ENCODE data around the gene ICAM2.

ICAM2 gene

DNA sequence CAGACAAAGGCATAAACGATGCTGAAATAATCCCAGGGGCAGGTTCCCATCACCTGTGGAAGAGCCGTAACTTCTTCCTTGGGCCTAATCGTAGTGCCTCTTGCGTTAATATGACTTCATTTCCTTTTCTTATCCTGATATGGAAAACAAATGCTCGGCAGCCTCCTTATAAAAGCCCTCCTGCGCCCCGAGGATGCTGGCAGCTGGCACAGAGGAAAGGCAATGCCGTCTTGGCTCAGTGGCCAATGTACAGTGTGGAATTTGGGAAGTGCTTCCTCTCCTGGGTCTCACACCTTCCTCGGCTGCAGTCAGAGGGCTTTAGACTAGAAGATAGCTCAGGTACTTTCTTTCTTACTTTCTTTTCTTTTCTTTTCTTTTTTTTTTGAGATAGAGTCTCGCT lies 51.2 kb downstream of the ICAM2 start:
- DNase-seq, result no peak

DNA sequence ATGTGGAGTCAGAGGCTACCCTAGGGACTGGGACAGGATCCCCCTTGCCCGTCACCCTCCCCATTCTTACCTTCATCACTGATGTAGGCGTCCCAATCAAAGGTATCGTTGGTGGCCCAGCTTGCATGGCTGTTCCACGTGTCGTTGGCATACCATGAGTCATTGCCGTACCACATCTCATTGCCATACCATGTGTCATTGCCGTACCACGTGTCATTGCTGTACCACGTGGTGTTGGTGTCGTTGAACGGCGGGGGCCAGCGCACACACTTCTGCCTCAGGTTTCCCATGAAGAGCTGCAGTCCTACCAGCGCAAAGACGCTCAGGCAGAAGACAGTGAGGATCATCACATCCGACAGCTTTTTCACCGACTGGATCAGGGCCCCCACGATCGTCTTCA lies 52.5 kb downstream of the ICAM2 start:
- no peak for DNase-seq

DNA sequence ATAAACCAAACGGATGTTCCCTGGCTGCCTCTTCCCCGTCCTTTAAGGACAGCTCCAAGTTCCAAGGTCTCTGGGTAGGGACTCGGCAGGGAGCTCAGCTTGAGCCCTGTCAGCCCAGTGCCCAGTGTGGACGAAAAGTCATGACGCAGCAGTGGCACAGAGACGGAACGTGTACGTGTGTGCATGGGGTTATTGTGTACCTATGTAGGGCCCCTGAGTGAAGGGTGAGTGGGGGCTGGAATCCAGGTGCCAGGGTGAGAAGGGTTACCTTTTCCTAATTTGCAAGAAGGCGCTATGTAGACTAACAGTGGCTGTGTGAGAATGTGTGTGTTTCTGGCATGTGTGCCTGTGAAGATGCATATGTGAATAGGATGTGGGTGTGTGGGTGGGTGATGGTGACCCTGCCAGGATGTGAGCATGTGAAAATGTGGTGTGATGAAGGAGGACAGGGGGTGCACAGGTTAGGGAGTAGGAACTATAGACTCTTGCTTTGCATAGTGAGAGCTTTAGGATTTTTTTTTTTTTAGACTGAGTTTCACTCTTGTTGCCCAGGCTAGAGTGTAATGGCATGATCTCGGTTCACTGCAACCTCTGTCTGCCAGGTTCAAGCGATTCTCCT lies 53.7 kb downstream of the ICAM2 start:
- no peak for DNase-seq

DNA sequence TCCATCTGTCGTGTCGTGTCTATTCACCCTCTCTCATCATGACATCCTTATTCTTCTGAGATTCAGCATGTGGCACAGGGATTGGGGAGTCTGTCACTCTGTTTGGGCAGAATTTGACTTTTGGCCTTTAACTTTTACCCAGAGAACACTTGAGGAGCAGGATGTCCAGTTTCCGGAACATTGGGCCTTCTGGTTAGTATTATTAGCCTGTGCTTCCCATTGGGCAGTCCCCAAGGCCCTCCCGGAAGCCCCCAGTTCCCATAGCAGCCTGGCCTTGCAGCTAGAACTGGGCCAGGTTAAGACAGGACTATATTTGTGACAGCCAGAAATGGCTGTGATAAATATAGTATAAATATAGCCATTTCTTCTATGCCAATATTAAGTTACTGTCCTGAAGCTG lies 57.3 kb downstream of the ICAM2 start:
- no peak for DNase-seq

DNA sequence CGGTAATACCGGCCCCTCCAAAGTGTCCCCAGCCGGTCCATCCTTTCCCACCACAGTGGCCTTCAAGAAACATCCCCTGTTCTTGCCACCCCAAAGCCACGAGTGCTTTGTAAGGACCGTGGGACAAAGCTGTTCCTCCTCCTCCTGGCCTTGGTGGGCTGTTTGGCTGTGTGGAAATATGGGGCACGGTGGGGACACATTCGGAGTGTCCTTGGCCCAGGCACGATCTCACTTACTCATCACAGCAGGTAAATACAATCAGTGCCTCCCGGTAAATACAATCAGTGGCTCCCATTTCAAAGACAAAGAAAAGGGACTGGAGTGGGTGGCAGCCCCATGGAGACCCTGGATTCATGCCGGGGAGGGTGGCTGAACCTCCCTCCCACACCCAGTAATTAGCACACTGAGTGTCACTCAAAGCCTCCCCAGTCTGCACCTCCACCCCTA lies 58.1 kb downstream of the ICAM2 start:
- DNase-seq, result no peak

DNA sequence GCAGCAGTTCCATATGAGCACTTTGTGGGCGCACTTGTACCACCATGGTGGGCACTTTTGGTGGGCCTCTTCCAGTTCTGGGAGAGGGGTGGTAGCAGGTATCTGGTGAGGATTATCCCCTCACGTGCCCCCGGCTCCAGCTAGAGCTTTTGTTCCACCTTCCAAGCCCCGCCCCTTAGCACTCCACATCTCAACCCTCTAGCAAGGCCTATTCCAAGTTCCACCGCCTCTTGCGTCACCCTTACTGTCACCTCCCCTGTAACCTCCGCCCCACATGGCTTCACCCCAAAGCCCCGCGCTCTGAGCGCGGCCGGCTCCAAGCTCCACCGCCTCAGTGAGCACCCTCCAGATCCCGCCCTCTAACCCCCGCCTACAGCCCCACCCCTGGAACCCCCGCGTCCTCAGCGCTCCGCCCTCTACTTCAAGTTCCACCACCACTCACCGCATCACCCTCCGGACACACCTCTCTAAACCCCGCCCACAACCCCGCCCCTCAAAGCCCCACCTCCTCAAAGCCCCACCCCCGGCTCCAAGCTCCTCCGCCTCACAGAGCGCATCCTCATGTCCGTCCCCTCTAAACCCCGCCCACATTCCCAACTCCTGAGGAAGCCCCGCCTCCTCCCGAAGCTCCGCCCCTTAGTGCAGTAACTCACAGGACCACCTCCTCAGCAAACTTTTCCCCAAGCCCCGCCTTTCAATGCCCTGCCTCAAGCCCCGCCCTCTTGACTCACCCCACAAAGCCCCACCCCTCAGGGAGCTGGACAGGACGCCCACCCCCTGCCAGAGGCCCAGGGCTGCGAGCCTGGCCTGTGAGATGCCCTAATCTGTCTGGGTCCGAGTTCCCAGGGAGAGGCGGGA lies 58.8 kb downstream of the ICAM2 start:
- DNase-seq, result peak; percentile 30 to 62

DNA sequence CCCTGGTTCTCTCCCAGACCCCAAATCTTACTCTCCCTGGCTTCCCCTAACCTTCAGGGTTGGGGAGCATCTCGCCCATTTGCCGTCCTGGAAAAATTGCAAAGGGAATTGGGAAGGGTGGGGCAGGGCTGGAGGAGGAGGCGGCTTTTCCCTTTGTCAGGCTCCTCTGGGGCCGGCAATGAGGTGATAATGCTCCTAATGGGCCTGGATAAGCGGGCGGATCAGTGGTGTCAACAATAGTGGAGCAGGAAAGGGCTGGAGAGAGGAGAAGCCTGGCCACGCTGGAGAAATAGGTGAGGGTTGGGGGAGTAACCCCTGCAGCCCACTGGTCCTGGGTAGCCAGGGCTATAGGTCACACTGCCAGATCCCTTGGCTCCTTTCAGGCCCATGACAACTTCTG lies 60.0 kb downstream of the ICAM2 start:
- DNase-seq, result no peak

DNA sequence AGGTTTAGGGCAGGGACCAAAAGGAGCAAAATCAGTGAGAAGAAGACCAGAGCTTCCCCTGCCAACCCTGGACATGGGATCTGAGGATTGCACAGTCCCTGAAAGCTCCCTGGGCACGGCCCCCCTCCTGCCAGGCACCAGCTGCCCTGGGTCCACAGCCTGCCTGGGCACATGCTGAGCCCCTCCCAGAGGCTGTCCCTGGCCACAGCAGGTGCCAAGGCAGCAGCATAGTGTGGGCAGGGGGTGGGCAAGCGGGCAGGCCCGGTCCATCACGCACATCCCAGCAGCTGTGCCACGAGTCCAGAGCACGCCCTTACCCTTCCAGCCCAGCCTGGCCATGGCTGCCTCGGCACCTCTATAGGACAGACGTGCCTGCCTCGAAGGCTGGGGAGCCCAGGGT lies 60.4 kb downstream of the ICAM2 start:
- no peak for DNase-seq

DNA sequence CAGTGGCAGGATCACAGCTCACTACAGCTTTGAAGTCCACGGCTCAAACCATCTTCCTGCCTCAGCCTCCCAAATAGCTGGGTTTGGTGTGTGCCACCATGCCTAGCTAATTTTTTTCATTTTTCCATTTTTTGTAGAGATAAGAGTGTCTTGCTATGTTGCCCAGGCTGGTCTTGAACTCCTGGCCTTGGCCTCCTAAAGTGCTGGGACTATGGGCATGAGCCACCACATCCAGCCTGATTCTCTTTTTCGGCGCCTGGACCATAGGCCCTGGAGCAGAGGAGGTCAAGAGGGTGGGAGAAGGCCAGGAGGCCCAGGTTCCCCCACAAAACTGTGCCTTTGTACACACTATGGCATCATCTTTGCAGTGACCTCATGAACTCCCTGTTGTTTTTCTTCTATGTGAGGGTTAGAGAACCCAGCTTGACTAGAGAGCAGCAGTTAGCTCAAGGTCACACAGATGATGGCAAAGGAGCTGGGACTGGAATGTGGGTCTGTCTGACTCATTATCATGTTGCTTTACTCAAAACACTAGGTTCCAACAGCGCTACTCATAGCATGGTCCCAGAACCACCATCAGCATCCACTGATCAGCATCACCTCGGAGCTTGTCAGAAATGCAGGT lies 64.0 kb downstream of the ICAM2 start:
- no peak for DNase-seq

DNA sequence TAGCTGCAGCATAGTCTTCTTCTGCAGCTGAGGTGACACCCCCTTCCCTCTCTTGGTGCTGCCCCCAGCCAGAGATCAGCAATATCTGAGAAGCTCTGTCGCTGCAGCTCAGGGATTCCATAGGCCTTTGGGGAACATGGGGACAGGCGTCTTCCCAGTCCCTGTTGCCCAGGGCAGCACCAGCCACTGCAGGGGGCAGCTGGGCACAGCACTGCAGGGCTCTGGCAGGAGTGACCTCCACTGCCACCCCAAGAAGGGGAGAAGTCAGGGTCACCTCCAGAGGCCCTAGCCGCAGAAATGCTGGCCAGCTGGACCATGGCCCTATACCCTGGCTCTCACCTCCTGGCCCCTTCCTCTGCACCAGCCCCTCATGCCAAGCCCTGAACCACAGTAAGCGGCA lies 64.6 kb downstream of the ICAM2 start:
- no peak for DNase-seq

DNA sequence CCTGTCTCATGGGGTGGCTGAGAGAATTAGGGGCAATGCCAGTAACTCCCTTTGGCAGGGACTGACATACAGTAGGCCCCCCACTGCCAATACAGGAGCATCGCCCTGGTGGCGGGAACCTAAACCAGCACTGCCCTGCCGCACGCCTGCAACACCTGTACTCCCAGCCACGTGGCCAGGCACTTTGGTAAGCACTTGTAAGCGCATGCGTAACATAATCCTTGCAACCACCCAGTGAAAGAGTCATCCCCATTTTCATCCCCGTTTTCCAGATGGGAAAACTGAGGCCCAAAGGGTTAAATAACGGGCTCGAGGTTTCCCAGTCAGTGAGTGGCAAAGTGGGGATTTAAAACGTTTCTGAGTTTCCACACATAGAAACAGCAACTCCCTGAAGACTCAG lies 65.2 kb downstream of the ICAM2 start:
- DNase-seq, result no peak

DNA sequence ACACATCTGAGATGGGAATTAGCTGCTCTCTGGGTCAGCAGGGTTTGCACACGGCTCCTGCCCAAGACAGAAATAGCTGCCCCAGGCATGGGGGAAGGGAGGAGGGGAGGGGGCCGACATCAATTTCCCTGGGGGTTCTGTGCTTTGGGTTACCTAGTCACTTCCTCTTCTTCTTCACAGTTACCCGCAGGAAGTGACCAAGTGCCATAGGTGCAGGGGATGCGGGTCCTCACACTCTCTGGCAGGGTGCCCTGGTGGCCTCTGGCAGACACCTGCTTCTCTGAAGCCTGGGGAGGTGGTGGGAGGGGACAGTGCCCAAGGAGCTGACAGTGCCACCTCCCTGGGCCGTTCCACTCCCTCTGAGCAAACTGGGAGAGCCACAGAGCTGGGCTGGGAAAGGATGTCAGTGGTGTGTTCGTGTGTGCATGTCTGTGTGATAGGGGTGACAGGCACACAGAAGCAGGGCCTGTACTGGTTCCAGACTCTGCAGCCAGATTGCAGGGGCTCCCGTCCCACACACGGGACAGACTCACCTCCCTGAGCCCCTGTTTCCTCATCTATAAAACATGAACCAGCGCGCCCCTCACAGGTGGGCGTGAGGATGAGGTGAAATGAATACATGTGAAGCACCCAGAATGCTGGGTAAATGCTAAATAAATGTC lies 65.9 kb downstream of the ICAM2 start:
- DNase-seq, result peak in 1 of 2 donors; percentile 30

Data from stimulated activated CD4-positive, alpha-beta T cell treated with anti-CD3 and anti-CD28 coated beads, Interleukin-2, amount 100 ng/mL, for 24 hours (primary cell).